ENCODE results near the gene CTDSPL. TPM values are rescaled to one million over a fixed set of nuclear protein-coding genes. Genes with fewer than 3 reads are reported as not detected.

The CTDSPL gene
- total RNA-seq, 2 experiments from 2014 or later: 2.0 to 4.1 TPM

DNA sequence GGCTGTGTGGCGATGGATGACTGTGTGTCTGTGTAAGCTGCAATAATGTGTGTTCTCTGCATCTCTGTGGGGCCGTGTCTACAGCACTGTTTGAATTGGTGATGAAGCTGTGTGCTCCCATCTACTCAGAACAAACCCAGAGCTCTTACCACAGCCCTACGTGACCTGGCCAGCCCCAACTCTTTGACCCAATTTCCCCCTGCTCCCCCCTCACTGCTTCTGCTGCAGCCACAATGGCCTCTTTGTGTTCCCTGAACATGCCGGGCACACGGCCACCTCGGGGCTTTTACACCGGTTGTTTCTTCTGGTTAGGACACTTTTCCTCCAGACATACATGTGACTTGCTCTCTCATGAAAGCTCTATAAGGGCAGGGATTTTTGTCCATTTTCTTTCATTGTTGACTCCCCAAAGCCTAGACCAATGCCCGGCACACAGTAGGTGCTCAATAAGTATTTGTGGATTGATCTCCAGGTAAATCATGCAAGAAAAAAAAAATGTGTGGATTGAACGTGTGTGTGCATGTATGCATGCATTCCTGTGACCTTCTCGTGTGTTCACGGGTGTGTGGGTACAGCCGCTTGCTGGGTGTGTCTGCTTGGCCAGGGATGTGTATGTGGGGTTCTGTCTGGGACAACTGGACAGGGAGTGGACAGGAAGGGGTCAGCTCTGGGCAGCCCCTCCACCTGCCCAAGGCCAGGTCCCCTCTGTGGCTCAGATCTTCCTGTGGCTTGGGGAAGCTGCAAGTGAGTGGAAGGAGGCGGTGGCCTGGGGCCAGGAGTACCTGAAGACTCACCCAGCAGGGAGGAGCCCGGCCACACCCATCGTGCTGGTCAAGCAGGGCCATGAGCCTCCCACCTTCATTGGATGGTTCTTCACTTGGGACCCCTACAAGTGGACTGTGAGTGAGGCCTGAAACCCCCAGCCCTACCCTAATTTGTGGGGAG lies 143.7 kb downstream of the CTDSPL start:
- Mint-ChIP-seq H3K36me3 (ENCODE audit: low read depth) (peaks cover 28% of the 10 kb centered on the region), H3K4me1 (peaks cover 14% of the 10 kb centered on the region), H3K27ac (peak overlapping the region; percentile 54), H3K4me3 (no peak overlapping the region), H3K27me3 (no peaks in the 10 kb centered on the region), H3K9me3 (no peaks in the 10 kb centered on the region)
- no peak for DNase-seq
- CTCF ChIA-PET: interaction anchor here (0.7 to 1.8 kb wide), 7 partner anchors 8 to 149 kb away, joined by 3 to 5 read pairs (median 4); partner anchors contain the start of gene DLEC1
- POLR2A ChIA-PET: no interaction called here

GRCh38 chr3:38006031-38006430 lies 144.4 kb downstream of the CTDSPL start:
- no peak for DNase-seq
- Mint-ChIP-seq H3K9me3 (no peaks in the 10 kb centered on the region), H3K27me3 (no peaks in the 10 kb centered on the region), H3K27ac (no peak overlapping the region), H3K36me3 (ENCODE audit: low read depth) (peaks cover 29% of the 10 kb centered on the region), H3K4me1 (peaks cover 14% of the 10 kb centered on the region), H3K4me3 (no peak overlapping the region)
- POLR2A ChIA-PET: interaction anchor here (1.7 kb wide), 1 partner anchor 17 kb away, joined by 6 read pairs; no protein-coding TSS in a partner anchor
- CTCF ChIA-PET: interaction anchor here (1.3 kb wide), 1 partner anchor 150 kb away, joined by 3 read pairs; no protein-coding TSS in a partner anchor

DNA sequence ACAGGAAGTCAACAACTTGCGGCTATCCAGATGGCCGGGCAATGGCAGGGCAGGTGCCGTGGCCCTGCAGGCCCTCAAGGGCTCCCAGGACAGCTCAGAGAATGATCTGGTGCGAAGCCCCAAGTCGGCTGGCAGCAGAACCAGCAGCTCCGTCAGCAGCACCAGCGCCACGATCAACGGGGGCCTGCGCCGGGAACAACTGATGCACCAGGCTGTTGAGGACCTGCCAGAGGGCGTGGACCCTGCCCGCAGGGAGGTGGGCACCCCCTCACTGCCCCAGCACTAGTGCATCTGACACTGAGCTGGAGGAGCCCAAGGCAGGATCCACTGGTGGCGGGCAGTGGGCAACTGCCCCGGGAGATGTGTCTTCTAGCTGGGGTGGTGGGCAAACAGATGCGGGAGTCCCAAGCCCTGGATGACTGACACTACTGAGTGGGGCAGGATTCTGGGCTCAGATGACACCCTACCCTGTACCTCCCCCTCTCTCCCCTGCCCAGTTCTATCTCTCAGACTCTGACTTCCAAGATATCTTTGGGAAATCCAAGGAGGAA lies 144.8 kb downstream of the CTDSPL start:
- no peak for DNase-seq
- ChIA-PET CTCF (interaction anchor here (1.3 kb wide), 1 partner anchor 151 kb away, joined by 3 read pairs; no protein-coding TSS in a partner anchor), POLR2A (interaction anchor here (1.0 to 1.7 kb wide), 3 partner anchors 9 to 34 kb away, joined by 3 to 6 read pairs (median 4); no protein-coding TSS in a partner anchor)
- no peaks in the 10 kb centered on the region for H3K9me3 Mint-ChIP-seq
- no peaks in the 10 kb centered on the region for H3K27me3 Mint-ChIP-seq
- peaks cover 29% of the 10 kb centered on the region for H3K36me3 Mint-ChIP-seq (ENCODE audit: low read depth)
- H3K4me1 Mint-ChIP-seq: peaks cover 14% of the 10 kb centered on the region
- no peak overlapping the region for H3K27ac Mint-ChIP-seq
- no peak overlapping the region for H3K4me3 Mint-ChIP-seq

DNA sequence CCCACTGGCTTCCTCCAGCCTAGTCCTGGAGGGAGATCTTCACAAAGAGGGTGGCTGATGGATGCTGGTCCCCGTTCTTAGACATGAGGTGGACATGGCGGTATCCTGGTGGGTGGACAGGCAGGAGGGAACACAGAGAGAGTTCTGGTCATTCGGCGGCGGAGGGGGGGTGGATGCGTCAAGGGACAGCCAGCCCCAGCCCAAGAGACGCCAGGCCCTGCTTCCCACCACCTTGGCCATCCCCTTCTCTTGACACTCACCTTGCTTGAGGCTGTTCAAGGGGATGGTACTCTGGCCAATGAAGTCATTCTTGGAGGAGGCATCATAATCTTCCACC lies 146.0 kb downstream of the CTDSPL start:
- ChIA-PET POLR2A (interaction anchor here (1.0 to 1.7 kb wide), 3 partner anchors 8 to 33 kb away, joined by 3 to 6 read pairs (median 4); no protein-coding TSS in a partner anchor), CTCF (no interaction called here)
- no peak overlapping the region for H3K4me3 Mint-ChIP-seq
- no peak overlapping the region for H3K27ac Mint-ChIP-seq
- peaks cover 19% of the 10 kb centered on the region for H3K36me3 Mint-ChIP-seq (ENCODE audit: low read depth)
- peaks cover 14% of the 10 kb centered on the region for H3K4me1 Mint-ChIP-seq
- H3K27me3 Mint-ChIP-seq: no peaks in the 10 kb centered on the region
- no peak for DNase-seq
- H3K9me3 Mint-ChIP-seq: no peaks in the 10 kb centered on the region

DNA sequence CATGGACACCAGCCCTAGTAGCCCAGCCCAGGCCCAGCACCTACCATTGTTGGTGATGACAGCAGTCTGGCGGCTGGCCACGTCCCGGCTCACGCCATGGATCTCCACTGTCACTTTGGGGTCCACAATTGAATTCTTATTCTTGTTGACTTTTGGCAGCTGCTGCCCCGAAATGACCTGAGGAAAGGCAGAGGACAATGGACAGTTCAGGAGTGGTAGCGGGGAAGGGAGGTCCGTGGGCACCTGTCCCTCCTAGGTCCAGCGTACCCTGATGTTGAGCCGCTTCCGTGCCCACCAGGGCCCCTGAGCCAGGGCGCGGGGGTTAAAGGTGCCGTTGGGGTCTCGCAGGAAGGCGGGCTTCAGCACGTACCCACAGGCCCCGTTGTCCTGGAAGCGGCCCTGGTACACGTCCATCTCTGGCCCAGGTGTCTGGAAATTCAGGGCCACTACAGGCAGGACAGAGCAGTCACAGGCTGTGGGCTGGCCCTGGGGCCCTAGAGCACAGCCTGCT lies 146.6 kb downstream of the CTDSPL start:
- Mint-ChIP-seq H3K9me3 (no peaks in the 10 kb centered on the region), H3K36me3 (ENCODE audit: low read depth) (peaks cover 19% of the 10 kb centered on the region), H3K27ac (no peak overlapping the region), H3K4me1 (peaks cover 11% of the 10 kb centered on the region), H3K4me3 (no peak overlapping the region), H3K27me3 (no peaks in the 10 kb centered on the region)
- ChIA-PET CTCF (no interaction called here), POLR2A (no interaction called here)
- no peak for DNase-seq

DNA sequence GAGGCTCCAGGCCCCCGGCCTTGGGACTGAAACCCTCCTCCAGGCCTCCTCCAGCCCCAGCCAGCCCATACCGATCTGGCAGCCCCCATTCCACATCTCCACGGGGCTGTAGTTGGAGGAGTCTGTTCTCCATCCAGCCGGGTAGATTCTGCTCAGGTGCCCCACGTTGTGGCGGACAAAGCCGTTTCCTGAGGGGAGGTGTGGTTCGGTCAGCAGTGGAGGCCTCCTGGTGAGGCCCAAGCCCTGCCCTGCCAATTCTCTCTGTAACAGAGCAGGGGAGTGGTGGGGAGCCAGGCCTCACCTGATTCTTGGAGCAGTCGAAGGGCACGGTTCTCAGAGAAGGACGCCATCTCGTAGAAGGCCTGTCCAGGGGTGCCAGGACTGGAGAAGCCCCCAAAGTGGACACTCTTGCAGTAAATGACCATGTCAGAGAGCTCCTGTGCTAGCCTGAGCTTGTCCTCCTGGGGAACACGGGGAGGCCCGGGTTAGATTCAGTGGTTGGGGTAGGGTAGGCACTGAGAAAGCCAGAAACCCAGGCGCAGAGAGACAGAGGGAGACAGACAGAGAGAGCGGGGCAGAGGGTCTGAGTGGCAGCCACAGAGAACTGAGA lies 147.4 kb downstream of the CTDSPL start:
- no peak for DNase-seq
- H3K4me1 Mint-ChIP-seq: peaks cover 9% of the 10 kb centered on the region
- H3K27me3 Mint-ChIP-seq: no peaks in the 10 kb centered on the region
- H3K4me3 Mint-ChIP-seq: no peak overlapping the region
- CTCF ChIA-PET: no interaction called here
- H3K9me3 Mint-ChIP-seq: no peaks in the 10 kb centered on the region
- H3K27ac Mint-ChIP-seq: no peak overlapping the region
- H3K36me3 Mint-ChIP-seq (ENCODE audit: low read depth): peaks cover 20% of the 10 kb centered on the region
- POLR2A ChIA-PET: no interaction called here

DNA sequence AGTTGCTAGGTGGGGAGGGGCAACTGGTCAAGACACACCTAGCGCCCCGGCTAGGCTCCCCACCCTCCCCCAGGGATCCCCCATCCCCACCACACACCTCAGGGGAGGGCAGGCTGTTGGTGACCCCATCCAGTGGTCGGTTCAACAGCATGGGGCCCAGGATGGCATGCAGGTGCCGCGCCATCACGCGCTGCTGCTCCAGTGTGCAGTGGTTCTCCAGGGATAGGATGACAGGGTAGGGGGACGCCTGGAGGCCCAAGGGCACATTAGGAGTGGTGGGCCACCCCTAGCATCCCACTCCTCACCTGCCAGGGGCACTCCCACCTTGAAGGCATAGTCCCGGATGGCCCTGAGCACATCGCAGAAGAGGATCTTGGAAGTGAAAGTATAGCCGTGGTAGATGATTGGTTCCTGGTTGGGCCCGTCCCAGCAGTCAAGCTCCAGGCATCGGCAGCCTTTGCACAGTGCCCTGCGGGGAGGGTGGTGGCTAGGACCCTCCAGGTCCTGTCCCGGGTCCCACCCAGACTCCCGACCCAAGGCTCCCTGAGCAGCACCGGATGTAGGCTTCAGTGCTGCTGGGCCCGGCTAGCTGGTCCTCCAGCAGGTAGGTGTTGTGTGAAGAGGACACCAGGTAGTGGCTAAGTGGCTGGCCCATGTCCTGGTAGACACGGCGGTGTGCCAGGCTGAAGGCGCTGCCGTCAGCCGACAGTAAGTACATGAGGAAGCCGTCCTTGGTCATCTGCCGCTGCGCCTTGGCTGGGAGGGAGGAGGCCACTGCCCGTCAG lies 148.3 kb downstream of the CTDSPL start:
- Mint-ChIP-seq H3K27ac (no peak overlapping the region), H3K27me3 (no peaks in the 10 kb centered on the region), H3K4me1 (peaks cover under 1% of the 10 kb centered on the region), H3K36me3 (ENCODE audit: low read depth) (peaks cover 22% of the 10 kb centered on the region), H3K4me3 (no peak overlapping the region), H3K9me3 (no peaks in the 10 kb centered on the region)
- ChIA-PET POLR2A (no interaction called here), CTCF (no interaction called here)
- no peak for DNase-seq

DNA sequence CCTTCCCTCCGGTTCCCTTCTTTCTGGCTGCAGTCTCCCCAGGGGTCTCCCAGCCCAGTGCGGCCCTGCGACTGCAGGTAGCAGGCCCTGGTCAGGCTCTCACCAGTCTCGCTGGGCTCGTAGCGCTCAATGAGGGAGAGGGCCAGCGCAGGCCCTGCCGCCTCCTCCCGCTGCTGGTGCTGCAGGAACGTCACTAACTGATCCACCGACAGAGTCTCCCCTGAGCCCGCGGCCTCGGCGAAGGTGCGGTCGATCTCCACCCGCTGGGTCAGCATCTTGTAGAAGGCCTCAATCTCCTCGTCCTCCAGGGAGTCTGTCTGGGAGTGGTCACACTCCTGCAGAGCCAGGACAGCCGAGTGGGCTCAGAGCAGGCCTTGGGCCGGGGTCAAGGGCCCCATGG lies 149.4 kb downstream of the CTDSPL start:
- H3K27ac Mint-ChIP-seq: no peak overlapping the region
- peaks cover 34% of the 10 kb centered on the region for H3K36me3 Mint-ChIP-seq (ENCODE audit: low read depth)
- peaks cover 2% of the 10 kb centered on the region for H3K9me3 Mint-ChIP-seq
- no peaks in the 10 kb centered on the region for H3K4me1 Mint-ChIP-seq
- ChIA-PET CTCF (interaction anchor here (0.5 to 1.1 kb wide), 3 partner anchors 10 to 158 kb away, joined by 3 to 5 read pairs (median 4); no protein-coding TSS in a partner anchor), POLR2A (interaction anchor here (0.8 to 1.5 kb wide), 2 partner anchors 11 to 28 kb away, joined by 3 to 4 read pairs; partner anchors contain the start of gene DLEC1)
- DNase-seq: no peak
- no peaks in the 10 kb centered on the region for H3K27me3 Mint-ChIP-seq
- H3K4me3 Mint-ChIP-seq: no peak overlapping the region

DNA sequence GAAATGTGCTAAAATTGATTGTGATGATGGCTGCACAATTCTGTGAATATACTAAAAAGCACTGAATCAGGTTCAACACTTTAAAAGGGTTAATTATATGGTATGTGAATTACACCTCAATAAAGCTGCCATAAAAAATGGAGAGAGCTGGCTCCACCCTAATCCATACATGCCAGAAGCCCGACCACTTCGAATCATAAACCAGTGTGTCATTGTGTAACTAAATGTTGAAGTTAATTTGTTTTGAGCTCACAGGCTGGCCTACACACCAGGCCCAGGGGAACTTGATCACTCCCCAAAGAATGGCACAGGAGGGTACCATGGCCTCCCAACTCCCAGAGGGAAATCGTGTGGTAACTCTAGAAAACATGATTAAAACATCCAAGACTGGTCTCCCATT lies 153.8 kb downstream of the CTDSPL start:
- DNase-seq: no peak
- Mint-ChIP-seq H3K4me1 (peaks cover under 1% of the 10 kb centered on the region), H3K27me3 (no peaks in the 10 kb centered on the region), H3K4me3 (no peak overlapping the region), H3K27ac (no peak overlapping the region), H3K36me3 (ENCODE audit: low read depth) (peaks cover 50% of the 10 kb centered on the region), H3K9me3 (peaks cover 2% of the 10 kb centered on the region)
- POLR2A ChIA-PET: interaction anchor here (1.2 kb wide), 1 partner anchor 8 kb away, joined by 3 read pairs; no protein-coding TSS in a partner anchor
- CTCF ChIA-PET: interaction anchor here (1.3 to 2.1 kb wide), 2 partner anchors 12 to 19 kb away, joined by 3 to 5 read pairs; no protein-coding TSS in a partner anchor

- POLR2A ChIA-PET: interaction anchor here (1.2 kb wide), 1 partner anchor 9 kb away, joined by 3 read pairs; no protein-coding TSS in a partner anchor
- no peak for DNase-seq
- H3K36me3 Mint-ChIP-seq (ENCODE audit: low read depth): peaks cover 48% of the 10 kb centered on the region
- no peak overlapping the region for H3K27ac Mint-ChIP-seq
- H3K4me3 Mint-ChIP-seq: no peak overlapping the region
- peaks cover 1% of the 10 kb centered on the region for H3K4me1 Mint-ChIP-seq
- peaks cover 2% of the 10 kb centered on the region for H3K9me3 Mint-ChIP-seq
- no peaks in the 10 kb centered on the region for H3K27me3 Mint-ChIP-seq
- CTCF ChIA-PET: interaction anchor here (1.3 to 2.1 kb wide), 2 partner anchors 12 to 19 kb away, joined by 3 to 5 read pairs; no protein-coding TSS in a partner anchor
These were observed 154.3 kb downstream of the CTDSPL start for GRCh38 chr3:38015984-38016383.

- ChIA-PET POLR2A (interaction anchor here (1.2 kb wide), 1 partner anchor 9 kb away, joined by 3 read pairs; no protein-coding TSS in a partner anchor), CTCF (interaction anchor here (1.3 to 2.1 kb wide), 2 partner anchors 13 to 20 kb away, joined by 3 to 5 read pairs; no protein-coding TSS in a partner anchor)
- H3K4me1 Mint-ChIP-seq: peaks cover 1% of the 10 kb centered on the region
These were observed 154.7 kb downstream of the CTDSPL start for GRCh38 chr3:38016410-38016809.

More at GRCh38 chr3:38016410-38016809, 154.7 kb downstream of the CTDSPL start:
- Mint-ChIP-seq H3K36me3 (ENCODE audit: low read depth) (peaks cover 48% of the 10 kb centered on the region), H3K9me3 (peaks cover 2% of the 10 kb centered on the region), H3K27me3 (no peaks in the 10 kb centered on the region), H3K27ac (no peak overlapping the region), H3K4me3 (no peak overlapping the region)
- no peak for DNase-seq
